Heart left ventricle (tissue), 16 donors: ENCODE data around the gene MFSD6L. TPM values are rescaled to one million over a fixed set of nuclear protein-coding genes. Genes with fewer than 3 reads are reported as not detected.

ENCODE experiments used
- ATAC-seq, 4 donors: fragments of 200-7000 bp; cut with Tn5 transposase; one replicate each; pipeline ENCODE4 v1.9.1; 2020 to 2022; ENCODE audit warnings: moderate library complexity in 4 of 4, mild to moderate bottlenecking in 3 of 4, moderate number of reproducible peaks in 1 of 4
- DNase-seq, 5 donors: peaks; one replicate each; pipeline ENCODE4 v3.0.0-alpha.2; 2020
- H3K27ac ChIP-seq, 12 donors: fragments of 200-600 bp; sonication (generic) in 4 of 12; one replicate each; pipeline versions ENCODE4 v1.5.0 to v1.8.0; 2016 to 2022; ENCODE audit warnings: mild to moderate bottlenecking in 2 of 12
- H3K27me3 ChIP-seq, 9 donors: fragments of 200-600 bp; sonication (generic) in 2 of 9; one replicate each; pipeline versions ENCODE4 v1.5.1 to v1.8.0; 2016 to 2022; ENCODE audit warnings: mild to moderate bottlenecking in 3 of 9
- H3K36me3 ChIP-seq, 9 donors: fragments of 200-600 bp; sonication (generic) in 2 of 9; one replicate each; pipeline versions ENCODE4 v1.5.0 to v1.8.0; 2018 to 2022; ENCODE audit warnings: mild to moderate bottlenecking in 2 of 9
- H3K4me1 ChIP-seq, 12 donors: fragments of 200-600 bp; sonication (generic) in 4 of 12; one replicate each; pipeline versions ENCODE4 v1.5.0 to v1.8.0; 2016 to 2022; ENCODE audit warnings: mild to moderate bottlenecking in 3 of 12
- H3K4me3 ChIP-seq, 12 donors: fragments of 200-600 bp; sonication (generic) in 4 of 12; one replicate each; pipeline versions ENCODE4 v1.5.0 to v1.8.0; 2017 to 2022; ENCODE audit warnings: mild to moderate bottlenecking in 9 of 12, moderate library complexity in 4 of 12
- H3K9me3 ChIP-seq, 12 donors: fragments of 200-600 bp; sonication (generic) in 4 of 12; one replicate each; pipeline versions ENCODE4 v1.5.0 to v1.8.0; 2016 to 2022; ENCODE audit warnings: mild to moderate bottlenecking in 1 of 12
- CTCF ChIP-seq, 12 donors: fragments of 200-600 bp; sonication (generic) in 4 of 12; IDR thresholded peaks; one replicate each; pipeline versions ENCODE4 v1.5.0 to v1.8.0; 2018 to 2022; ENCODE audit warnings: antibody characterized with exemption in 12 of 12, mild to moderate bottlenecking in 5 of 12
- POLR2A ChIP-seq, 2 donors: fragments of 450-650 bp; IDR thresholded peaks; one replicate each; pipeline ENCODE4 v1.6.1; 2017; ENCODE audit warnings: antibody characterized with exemption in 2 of 2, mild to moderate bottlenecking in 2 of 2, moderate library complexity in 2 of 2
- WGBS, 4 donors: extraction: QIAGEN DNeasy Blood & Tissue Kit in 2 of 4; methylation state at CpG; one replicate each; pipeline versions ENCODE4 v1.1.5 to v1.1.7; 2013 to 2018; 5-methylcytosine and 5-hydroxymethylcytosine counted together
- intact Hi-C, 10 donors: fragments of 100-400 bp; cut with DNase I; formaldehyde crosslinking; loops; one replicate each; pipeline versions ENCODE4 v1.11.1 to v1.14.2; 2022
- polyA plus RNA-seq, 2 donors: library from polyadenylated mRNA; stranded (reverse); fragments of 200-250 nt; gene quantifications; one replicate each; pipeline ENCODE4 v1.2.3, GENCODE V29; 2013
- total RNA-seq, 9 donors: library from RNA; depleted of rRNA in 2 of 9; stranded (reverse); fragments of >200 nt in 2 of 9; fragmentation: NEBNext Ultra II Directional in 3 of 9; extraction: Animal tissue kit (Norgen Biotek cat#: 25700) in 3 of 9; gene quantifications; one replicate each; pipeline versions ENCODE4 v1.1.0 to v1.2.4, GENCODE V29; 2016 to 2023
- donor health status: ischemic (EF 13 %, LVEDD 7.1; RV severe dilation, severe dysfunction).
- donor health status: healthy with polysubstance abuse.
- donor health status: DM: no; HTN: yes; CAD: no.
- donor health status: DM: no; HTN: no; CAD: no.
- donor health status: ischemic (EF 25% LVEDD 6.9; RV normal size, moderate dysfunction).
- donor health status: ischemic (EF 25% LVEDD 5.7; RV mildly dilated, moderate dysfunction).
- donor health status: healthy.
- donor health status: DM: yes; HTN: yes; CAD: no.
- donor health status: ischemic (EF 35%, LVEDD 5.7; RV mildly dilated, moderate dysfunction).
- donor health status: nonischemic (EF 11% LVEDD 7.7; RV severe dilation, severe dysfunction).
- donor health status: DM: yes; HTN: yes; CAD: no.
- donor health status: PGD.
- donor health status: ischemic (EF 29% LVEDD 5.4; RV normal size, mild dysfunction).
- donor health status: nonischemic (EF 23%, LVEDD 6.1; RV moderate dilation, normal function).

Gene MFSD6L
- total and polyA plus RNA-seq, 11 donors = 0.08 to 0.43 (median 0.21) TPM; not detected in 8

GRCh38 chr17:8799570-8800212 lies 526 bp upstream of the MFSD6L start:
- WGBS, 4 donors = 36 to 46% (median 39%) methylated on average over 12 to 15 of the region's 15 CpGs
- no peaks in the 10 kb centered on the region for H3K9me3 ChIP-seq
- no peak overlapping the region for H3K27ac ChIP-seq
- intact Hi-C loops = loop anchor here in 8 of 10 donors (5.0 to 10.0 kb wide), 4 partner anchors 83 to 715 kb away; no protein-coding TSS in a partner anchor
- no peak overlapping the region for H3K4me3 ChIP-seq
- no peak for TF ChIP-seq POLR2A (IDR thresholded peaks at IDR 0.05)
- TF ChIP-seq CTCF (IDR thresholded peaks at IDR 0.05) = no peak
- ATAC-seq = peak; percentile 51 to 64 (median 56)
- peak in 2 of 5 donors; percentile 30 to 52 for DNase-seq
- no peaks in the 10 kb centered on the region for H3K36me3 ChIP-seq
- peaks cover 0 to 9% (median 2%) of the 10 kb centered on the region in 9 donors for H3K27me3 ChIP-seq
- H3K4me1 ChIP-seq = peaks cover 0 to 13% (median 0%) of the 10 kb centered on the region in 12 donors

GRCh38 chr17:8798176-8798845 lies 854 bp downstream of the MFSD6L start:
- intact Hi-C loops = no loop called here
- Histone ChIP-seq H3K4me3 (no peak overlapping the region), H3K27ac (no peak overlapping the region), H3K9me3 (no peaks in the 10 kb centered on the region), H3K4me1 (peaks cover 0 to 18% (median 0%) of the 10 kb centered on the region in 12 donors), H3K27me3 (peaks cover 0 to 9% (median 2%) of the 10 kb centered on the region in 9 donors), H3K36me3 (no peaks in the 10 kb centered on the region)
- 73 to 80% (median 77%) methylated on average over 17 to 23 of the region's 23 CpGs for WGBS, 4 donors
- no peak for DNase-seq
- no peak for ATAC-seq
- TF ChIP-seq POLR2A (IDR thresholded peaks at IDR 0.05) = no peak
- TF ChIP-seq CTCF (IDR thresholded peaks at IDR 0.05) = no peak

- DNase-seq = no peak
- TF ChIP-seq POLR2A (IDR thresholded peaks at IDR 0.05) (no peak), CTCF (IDR thresholded peaks at IDR 0.05) (no peak)
- 87 to 92% (median 90%) methylated on average over 10 to 14 of the region's 14 CpGs for WGBS, 4 donors
- ATAC-seq = no peak
- H3K27ac ChIP-seq = no peak overlapping the region
- H3K9me3 ChIP-seq = no peaks in the 10 kb centered on the region
- intact Hi-C loops = no loop called here
- no peaks in the 10 kb centered on the region for H3K36me3 ChIP-seq
- H3K4me1 ChIP-seq = peaks cover 0 to 18% (median 0%) of the 10 kb centered on the region in 12 donors
- no peak overlapping the region for H3K4me3 ChIP-seq
- peaks cover 0 to 9% (median 2%) of the 10 kb centered on the region in 9 donors for H3K27me3 ChIP-seq
Observed at GRCh38 chr17:8797621-8798175, 1.5 kb downstream of the MFSD6L start.

GRCh38 chr17:8794636-8795035 lies 4.5 kb downstream of the MFSD6L start:
- no peaks in the 10 kb centered on the region for H3K36me3 ChIP-seq
- TF ChIP-seq CTCF (IDR thresholded peaks at IDR 0.05) (no peak), POLR2A (IDR thresholded peaks at IDR 0.05) (no peak)
- WGBS, 4 donors = 40 to 74% (median 50%) methylated on average over 7 of the region's 7 CpGs
- intact Hi-C loops = no loop called here
- peaks cover 0 to 13% (median 6%) of the 10 kb centered on the region in 12 donors for H3K9me3 ChIP-seq
- peaks cover 0 to 26% (median 0%) of the 10 kb centered on the region in 12 donors for H3K4me1 ChIP-seq
- H3K27me3 ChIP-seq = peaks cover 0 to 9% (median 2%) of the 10 kb centered on the region in 9 donors
- DNase-seq (no peak), ATAC-seq (peak in 2 of 4 donors; percentile 37 to 56)
- H3K27ac ChIP-seq = peak overlapping the region in 1 of 12 donors; percentile 73
- H3K4me3 ChIP-seq = no peak overlapping the region
